Suprapubic skin (tissue), 3 donors: Measurements from ENCODE around the gene FER.

Source experiments
- CTCF ChIP-seq, 2 donors: fragments of 200-600 bp in 1 of 2; fragments of 450-650 bp in 1 of 2; sonication (generic) in 1 of 2; IDR thresholded peaks; one replicate each; pipeline ENCODE4 v1.5.1; 2016 to 2019; ENCODE audit warnings: antibody characterized with exemption in 2 of 2, mild to moderate bottlenecking in 1 of 2, moderate library complexity in 1 of 2
- POLR2AphosphoS5 ChIP-seq, 3 donors: sonication (generic); formaldehyde crosslinking; IDR thresholded peaks; one replicate each; pipeline ENCODE4 v1.6.1; 2017; ENCODE audit warnings: antibody characterized with exemption in 3 of 3

GRCh38 chr5:108878756-108879155 is 131.1 kb downstream of the FER start:
- TF ChIP-seq CTCF (IDR thresholded peaks at IDR 0.05) (no peak), POLR2AphosphoS5 (IDR thresholded peaks at IDR 0.05) (no peak)
